ENCODE data around the gene SCNN1A.
A peak's percentile ranks its signal among the peaks of the same experiment; 100 is the strongest.

The SCNN1A gene

GRCh38 chr12:6383572-6384498, 8.5 kb upstream of the SCNN1A start, which contains the start of gene LTBR:
Gene LTBR, plus strand, starts transcription at chr12:6384162. Its CDS starts 197 bp downstream, at chr12:6384359.
- DNase-seq, result peak; percentile 95 to 98 (median 97)

DNA sequence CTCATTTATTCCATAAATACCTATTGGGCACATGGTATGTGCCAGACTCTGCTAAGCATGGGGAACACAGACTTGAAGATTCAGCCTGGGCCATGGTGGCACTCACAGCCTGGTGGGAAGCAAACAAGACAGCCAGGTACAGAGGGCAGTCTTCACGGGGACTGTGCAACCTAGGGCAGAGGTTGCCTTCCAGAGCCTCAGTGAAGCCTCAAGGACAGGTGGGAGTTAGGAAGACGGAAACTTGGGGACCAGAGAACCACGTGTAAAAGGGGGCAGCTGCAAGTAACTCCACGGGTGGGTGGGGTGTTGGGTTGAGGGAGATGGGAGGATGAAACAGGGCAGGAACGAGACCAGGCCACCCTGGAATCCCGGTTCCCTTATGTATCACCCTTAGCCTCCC, 7.6 kb upstream of the SCNN1A start:
- no peak for DNase-seq

DNA sequence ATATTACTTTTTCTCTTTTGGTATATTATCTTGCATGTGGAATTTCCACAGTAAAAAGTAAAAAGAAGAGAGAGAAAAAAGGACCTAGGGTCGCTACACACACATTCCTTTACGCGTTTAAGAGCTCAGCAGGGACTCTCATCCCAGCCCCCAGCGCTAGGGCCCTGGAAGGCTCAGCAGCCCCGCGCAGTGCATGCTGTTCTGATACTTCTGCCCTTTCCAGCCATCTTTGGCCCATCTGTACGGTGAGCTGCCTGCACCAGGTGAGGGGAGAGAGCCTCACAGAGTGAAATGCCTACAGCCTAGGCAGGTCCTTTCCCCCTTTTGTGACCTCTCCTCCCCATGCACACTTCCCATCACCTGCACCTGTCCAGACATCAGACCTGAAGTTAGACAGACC, 7.0 kb upstream of the SCNN1A start:
- no peak for DNase-seq

- no peak for DNase-seq
These were observed 5.1 kb upstream of the SCNN1A start for GRCh38 chr12:6380141-6381121.

DNA sequence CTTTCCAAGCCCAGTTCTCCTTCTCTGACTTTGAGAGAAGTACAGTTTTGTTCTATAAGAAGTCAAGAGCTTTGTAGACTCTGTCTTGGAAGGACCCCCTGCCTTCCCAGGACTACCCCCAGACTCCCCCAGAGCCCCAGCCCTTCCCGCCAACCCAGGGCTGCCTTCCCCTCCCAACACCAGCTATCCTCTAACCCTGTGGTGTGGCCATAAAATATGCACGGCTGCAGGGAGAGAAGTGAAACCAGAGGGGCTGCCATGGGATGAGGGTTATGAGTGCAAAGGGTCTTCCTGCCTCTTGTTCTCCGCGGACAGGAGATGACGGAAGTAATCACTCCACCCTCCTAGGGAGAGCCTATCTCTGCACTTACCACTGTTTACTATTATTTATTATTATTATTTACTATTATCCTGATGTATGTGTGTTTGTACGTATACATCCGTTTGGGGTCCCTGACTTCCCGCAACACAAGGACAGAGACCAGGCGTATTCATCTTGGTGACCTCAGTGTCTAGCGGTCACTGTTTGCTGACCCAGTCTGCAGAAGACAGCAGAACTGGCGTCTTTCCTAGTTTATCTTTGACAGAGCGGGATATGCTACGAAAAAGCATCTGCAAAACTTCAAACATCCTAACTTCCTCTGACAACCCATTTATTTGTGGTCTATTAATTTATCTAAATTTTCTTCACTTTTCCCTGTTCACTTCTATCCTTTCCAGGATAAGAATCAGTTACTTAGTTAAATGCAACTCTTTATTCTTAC, 3.5 kb upstream of the SCNN1A start:
- DNase-seq, result no peak

GRCh38 chr12:6377667-6377994, 2.3 kb upstream of the SCNN1A start:
- DNase-seq, result no peak

DNA sequence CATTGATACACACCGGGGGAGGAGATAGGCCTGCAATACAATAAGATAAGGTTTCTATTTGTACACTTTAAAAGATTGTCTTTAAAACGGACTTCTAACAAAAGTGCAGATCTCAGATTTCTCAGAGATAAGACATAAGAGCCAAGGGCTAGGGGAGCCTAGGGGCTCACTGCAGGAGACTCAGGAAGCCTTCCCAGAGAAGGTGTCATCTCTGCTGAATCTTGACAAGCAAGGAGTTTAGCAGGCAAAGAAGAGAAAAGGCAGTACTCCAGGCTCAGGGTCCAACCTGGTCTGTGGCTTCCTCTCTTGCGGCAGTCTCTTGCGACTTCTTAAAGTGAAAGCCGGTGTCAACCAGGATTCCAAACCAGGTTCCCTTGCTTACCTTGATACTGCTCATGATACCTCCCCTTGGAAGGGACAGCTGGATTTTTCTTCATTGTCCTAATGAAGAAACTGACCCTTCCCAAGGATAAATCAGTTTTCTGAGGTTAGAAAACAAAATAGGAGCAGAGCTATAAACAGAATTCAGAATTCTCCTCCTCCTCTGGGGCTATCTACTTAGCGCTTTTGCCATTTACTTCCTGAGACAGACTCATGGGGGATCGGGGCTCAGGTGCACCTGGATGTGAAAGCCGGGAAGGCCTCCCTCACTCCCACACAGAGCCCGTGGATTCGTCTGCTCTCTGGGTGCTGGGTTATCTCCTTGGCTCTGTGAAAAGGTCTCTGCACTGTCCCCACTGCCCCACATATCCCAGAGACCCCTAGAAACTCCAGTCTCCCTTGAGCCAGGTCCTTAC, 1.7 kb upstream of the SCNN1A start:
- DNase-seq, result no peak

DNA sequence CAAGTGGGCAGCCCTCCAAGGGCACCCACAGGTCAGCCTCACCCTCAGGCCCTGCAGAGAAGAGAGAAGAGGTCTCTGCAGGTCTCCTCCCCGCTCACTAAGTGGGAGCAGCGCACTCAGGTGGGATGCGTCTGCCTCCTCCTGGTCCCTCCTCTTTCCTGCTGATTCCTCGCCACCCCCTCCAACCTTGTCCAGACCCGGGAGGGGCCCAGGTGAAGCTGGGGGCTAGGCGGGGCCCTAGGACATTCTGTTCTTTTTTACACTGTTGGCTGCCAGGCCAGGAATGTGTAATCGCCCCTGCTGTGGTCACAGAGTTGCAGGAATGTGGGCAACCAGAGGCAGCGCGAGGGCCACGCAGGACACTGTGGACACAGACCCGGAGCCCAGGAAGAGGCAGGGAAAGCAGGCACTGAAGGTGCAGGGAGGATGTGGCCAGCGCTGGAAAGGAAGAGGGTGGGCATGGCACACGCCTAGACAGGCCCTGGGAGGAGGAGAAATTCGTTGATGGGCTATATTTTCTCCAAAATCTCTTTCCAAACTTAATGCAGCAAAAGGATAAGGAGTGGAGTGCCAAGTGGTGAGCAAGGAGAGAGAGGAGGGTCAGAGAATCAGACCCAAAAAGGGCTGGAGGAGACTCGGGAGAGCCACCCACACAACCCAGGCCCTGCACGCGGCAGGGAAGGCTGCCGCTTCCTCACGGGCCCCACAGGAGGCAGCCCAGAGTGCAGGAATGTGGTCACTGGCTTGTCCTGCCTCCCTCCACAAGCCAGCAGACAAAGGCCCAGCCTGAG, 911 bp upstream of the SCNN1A start:
- peak; percentile 52 to 72 (median 54) for DNase-seq

DNA sequence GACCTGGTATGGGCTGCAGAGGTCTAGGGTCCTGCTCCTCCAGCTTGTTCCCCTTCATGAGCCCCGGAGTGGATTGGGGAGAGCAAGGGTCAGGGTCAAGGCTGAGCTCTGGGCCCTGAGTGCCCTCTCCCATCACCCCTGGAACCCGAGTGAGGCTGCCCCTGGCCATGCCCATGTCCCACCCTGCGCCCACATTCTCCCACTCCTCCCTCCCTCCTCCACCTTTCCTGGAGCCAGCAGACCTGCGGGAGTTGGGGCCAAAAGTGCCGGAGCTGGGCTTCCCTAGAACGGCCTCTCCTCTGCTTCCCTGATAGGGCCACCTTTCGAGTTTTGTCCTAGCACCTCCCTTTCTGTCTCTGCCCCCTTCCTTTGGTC, 590 bp downstream of the SCNN1A start:
- no peak for DNase-seq

DNA sequence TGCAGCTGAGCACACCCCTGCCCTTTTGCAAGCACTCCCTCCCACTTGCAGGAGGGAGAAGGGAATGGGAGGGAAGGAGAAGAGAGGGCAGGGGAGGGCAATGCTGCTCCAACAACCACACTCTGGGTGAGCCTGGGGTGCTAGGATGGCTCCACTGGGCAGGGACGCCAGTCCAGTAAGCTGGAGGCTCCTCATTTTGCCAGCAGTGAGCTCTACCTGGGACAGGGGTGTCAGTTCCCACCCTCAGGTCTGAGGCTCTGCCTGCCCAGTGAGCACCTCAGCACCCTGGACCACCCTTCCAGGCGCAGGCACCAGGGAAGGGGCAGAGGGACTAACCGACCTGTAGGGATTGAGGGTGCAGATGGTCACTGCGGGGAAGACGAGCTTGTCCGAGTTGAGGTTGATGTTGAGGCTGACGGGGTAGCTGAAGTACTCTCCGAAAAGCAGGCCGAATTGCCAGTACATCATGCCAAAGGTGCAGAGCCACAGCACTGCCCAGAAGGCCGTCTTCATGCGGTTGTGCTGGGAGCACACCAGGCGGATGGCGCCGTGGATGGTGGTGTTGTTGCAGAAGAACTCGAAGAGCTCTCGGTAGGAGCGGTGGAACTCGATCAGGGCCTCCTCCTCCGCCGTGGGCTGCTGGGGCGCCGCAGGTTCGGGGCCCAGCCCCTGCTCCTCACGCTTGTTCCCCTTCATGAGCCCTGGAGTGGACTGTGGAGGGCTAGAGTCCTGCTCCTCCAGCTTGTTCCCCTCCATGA, 1.2 kb downstream of the SCNN1A start:
- no peak for DNase-seq

DNA sequence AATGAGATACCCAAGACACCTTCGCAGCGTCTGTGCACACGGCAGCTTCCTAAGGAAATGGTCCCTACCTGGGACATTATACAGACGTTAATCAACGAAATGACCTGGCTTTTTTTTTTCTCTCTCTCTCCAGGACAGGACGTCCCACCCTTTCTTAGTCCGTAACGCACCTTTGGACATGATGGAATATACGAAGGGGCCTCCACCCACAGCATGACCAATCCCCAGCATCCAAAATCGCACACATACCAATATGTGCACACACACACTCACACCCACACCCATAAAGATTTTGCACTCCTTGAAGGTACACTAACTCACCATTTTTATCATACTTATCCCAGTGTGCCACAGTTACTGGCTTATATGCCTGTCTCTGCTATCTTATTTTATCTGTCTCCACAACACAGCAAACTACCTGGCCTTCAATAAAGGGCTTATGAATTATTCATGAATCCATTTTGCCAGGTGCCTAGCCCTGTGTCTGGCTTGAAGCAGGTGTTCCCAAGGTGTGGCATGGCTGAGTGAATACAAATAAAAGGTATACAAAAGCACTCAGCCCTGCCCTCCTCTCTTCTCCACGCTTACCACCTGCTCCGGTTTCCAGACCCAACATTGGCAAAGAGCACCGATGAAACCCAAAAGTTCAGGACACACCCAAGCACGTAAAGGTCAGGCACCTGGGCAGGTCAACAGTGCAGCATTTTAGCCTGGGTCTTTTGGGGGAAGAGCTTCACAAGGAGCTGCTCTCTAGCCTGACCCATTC, 2.2 kb downstream of the SCNN1A start:
- no peak for DNase-seq

GRCh38 chr12:6372403-6373003, 2.9 kb downstream of the SCNN1A start:
- DNase-seq, result peak in 2 of 3 donors; percentile 60 to 72

GRCh38 chr12:6370994-6371754, 4.2 kb downstream of the SCNN1A start:
- no peak for DNase-seq

GRCh38 chr12:6370576-6370935, 4.8 kb downstream of the SCNN1A start:
- no peak for DNase-seq

GRCh38 chr12:6369916-6370575, 5.3 kb downstream of the SCNN1A start:
- DNase-seq, result no peak

GRCh38 chr12:6368906-6369525, 6.3 kb downstream of the SCNN1A start:
- DNase-seq, result no peak
